Endothelial cell (in vitro differentiated cells): ENCODE results near the gene IGSF9B. TPM values are rescaled to one million over a fixed set of nuclear protein-coding genes. Genes with fewer than 3 reads are reported as not detected.

Source experiments
- DNase-seq: peaks from one replicate; pipeline ENCODE4 v3.0.0; 2021; ENCODE audit warnings: low spot score
- H3K27ac Mint-ChIP-seq: one replicate; pipeline ENCODE4 v1.8.0; 2021; ENCODE audit warnings: mixed read lengths, inconsistent platforms; ENCODE audit not compliant: unreplicated experiment
- H3K27me3 Mint-ChIP-seq: one replicate; pipeline ENCODE4 v1.8.0; 2021; ENCODE audit warnings: mild to moderate bottlenecking, moderate library complexity, mixed read lengths, inconsistent platforms; ENCODE audit not compliant: unreplicated experiment
- H3K36me3 Mint-ChIP-seq: one replicate; pipeline ENCODE4 v1.8.0; 2021; ENCODE audit warnings: mild to moderate bottlenecking, low read depth, mixed read lengths, inconsistent platforms; ENCODE audit not compliant: unreplicated experiment
- H3K4me1 Mint-ChIP-seq: one replicate; pipeline ENCODE4 v1.8.0; 2021; ENCODE audit warnings: mild to moderate bottlenecking, mixed read lengths, inconsistent platforms; ENCODE audit not compliant: unreplicated experiment
- H3K4me3 Mint-ChIP-seq: one replicate; pipeline ENCODE4 v1.8.0; 2021; ENCODE audit warnings: mild to moderate bottlenecking, mixed read lengths, inconsistent platforms; ENCODE audit not compliant: unreplicated experiment
- H3K9me3 Mint-ChIP-seq: one replicate; pipeline ENCODE4 v1.8.0; 2021; ENCODE audit warnings: mixed read lengths, inconsistent platforms; ENCODE audit not compliant: unreplicated experiment
- CTCF ChIP-seq: fragments of 200-600 bp; sonication (generic); IDR thresholded peaks from one replicate; pipeline ENCODE4 v1.5.0; 2021; ENCODE audit warnings: antibody characterized with exemption; ENCODE audit not compliant: unreplicated experiment
- total RNA-seq: library from RNA; stranded (reverse); fragmentation: NEBNext Ultra II Directional; extraction: Animal tissue kit (Norgen Biotek cat#: 25700); gene quantifications from one replicate; pipeline ENCODE4 v1.2.1, GENCODE V29; 2021; ENCODE audit not compliant: unreplicated experiment

The IGSF9B gene
- total RNA-seq, 1 donor from 2014 or later, result 6.6 TPM

GRCh38 chr11:133896642-133897330, 60.0 kb downstream of the IGSF9B start:
- H3K27me3 Mint-ChIP-seq, result peaks cover 6% of the 10 kb centered on the region
- TF ChIP-seq CTCF, result no peak
- DNase-seq, result no peak
- H3K4me1 Mint-ChIP-seq, result peaks cover 31% of the 10 kb centered on the region
- no peak overlapping the region for H3K27ac Mint-ChIP-seq
- H3K9me3 Mint-ChIP-seq, result no peaks in the 10 kb centered on the region
- H3K36me3 Mint-ChIP-seq, result no peaks in the 10 kb centered on the region
- H3K4me3 Mint-ChIP-seq, result no peak overlapping the region

DNA sequence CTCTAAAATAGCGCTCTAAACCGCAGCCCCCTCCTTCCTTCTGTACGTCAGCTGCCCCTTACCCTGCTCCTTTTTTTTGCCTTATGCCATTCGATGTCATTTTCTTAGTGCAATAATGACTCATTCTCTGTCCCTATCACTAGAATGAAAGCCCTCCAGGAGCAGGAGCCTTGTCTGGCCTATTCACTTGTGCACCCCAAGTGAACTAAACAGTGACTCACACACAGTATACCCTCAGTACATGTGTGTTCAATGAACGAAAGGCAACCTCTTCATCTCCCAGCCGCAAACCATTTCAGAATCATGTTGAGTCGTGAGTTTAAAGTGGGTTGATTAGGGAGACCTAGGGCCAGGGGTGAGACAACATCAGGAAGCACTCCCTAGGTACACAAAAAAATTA, 60.7 kb downstream of the IGSF9B start:
- H3K27me3 Mint-ChIP-seq, result peaks cover 6% of the 10 kb centered on the region
- H3K4me3 Mint-ChIP-seq, result no peak overlapping the region
- no peak overlapping the region for H3K27ac Mint-ChIP-seq
- H3K4me1 Mint-ChIP-seq, result peaks cover 31% of the 10 kb centered on the region
- TF ChIP-seq CTCF, result no peak
- H3K9me3 Mint-ChIP-seq, result no peaks in the 10 kb centered on the region
- DNase-seq, result no peak
- no peaks in the 10 kb centered on the region for H3K36me3 Mint-ChIP-seq

DNA sequence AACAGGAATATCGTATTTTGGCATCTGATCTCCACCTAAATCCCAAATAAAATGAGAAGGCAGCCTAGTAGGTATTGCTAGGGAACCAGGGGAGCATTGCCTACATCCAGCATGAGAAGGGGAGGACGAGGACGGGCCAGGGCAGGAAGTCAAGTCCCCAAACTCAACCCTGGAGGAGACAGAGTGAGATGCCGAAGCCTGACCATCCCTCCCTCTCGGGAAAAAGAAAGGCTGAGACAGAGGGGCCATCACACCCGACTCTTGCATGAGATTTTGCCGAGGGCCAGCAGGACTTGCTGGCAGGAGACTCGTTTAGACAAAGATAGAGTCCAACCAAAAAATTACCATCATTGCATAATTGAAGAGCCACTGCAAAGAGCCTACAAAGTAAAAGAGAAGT, 61.2 kb downstream of the IGSF9B start:
- no peak overlapping the region for H3K4me3 Mint-ChIP-seq

GRCh38 chr11:133895061-133895479, 61.7 kb downstream of the IGSF9B start:
- Mint-ChIP-seq H3K4me3 (no peak overlapping the region), H3K27me3 (peaks cover 6% of the 10 kb centered on the region), H3K27ac (no peak overlapping the region), H3K4me1 (peaks cover 31% of the 10 kb centered on the region), H3K9me3 (no peaks in the 10 kb centered on the region), H3K36me3 (no peaks in the 10 kb centered on the region)
- no peak for TF ChIP-seq CTCF
- no peak for DNase-seq

More for the DNA sequence above, 61.2 kb downstream of the IGSF9B start:
- Mint-ChIP-seq H3K4me1 (peaks cover 31% of the 10 kb centered on the region), H3K36me3 (no peaks in the 10 kb centered on the region), H3K9me3 (no peaks in the 10 kb centered on the region), H3K27ac (no peak overlapping the region), H3K27me3 (peaks cover 6% of the 10 kb centered on the region)
- no peak for DNase-seq
- no peak for TF ChIP-seq CTCF

GRCh38 chr11:133893381-133893780, 63.4 kb downstream of the IGSF9B start:
- H3K27me3 Mint-ChIP-seq, result peaks cover 6% of the 10 kb centered on the region
- H3K4me1 Mint-ChIP-seq, result peaks cover 27% of the 10 kb centered on the region

More at GRCh38 chr11:133893381-133893780, 63.4 kb downstream of the IGSF9B start:
- no peaks in the 10 kb centered on the region for H3K36me3 Mint-ChIP-seq
- no peak for DNase-seq
- no peak overlapping the region for H3K27ac Mint-ChIP-seq
- no peak for TF ChIP-seq CTCF
- H3K9me3 Mint-ChIP-seq, result no peaks in the 10 kb centered on the region
- no peak overlapping the region for H3K4me3 Mint-ChIP-seq
